SKM-1 treated with dmso at 0.1 percent for 144 hours (cell line): ENCODE data around the gene IFNAR1.
"Not testable (repeated sequence)": the region's sequence is repeated elsewhere in the genome, so short reads cannot be mapped to it uniquely, and the experiment has no call there.

Experiments
- DNase-seq: peaks from one replicate; lab custom pipeline; 2025; ENCODE audit not compliant: unreplicated experiment; lab: John Stamatoyannopoulos, UW

IFNAR1 gene

DNA sequence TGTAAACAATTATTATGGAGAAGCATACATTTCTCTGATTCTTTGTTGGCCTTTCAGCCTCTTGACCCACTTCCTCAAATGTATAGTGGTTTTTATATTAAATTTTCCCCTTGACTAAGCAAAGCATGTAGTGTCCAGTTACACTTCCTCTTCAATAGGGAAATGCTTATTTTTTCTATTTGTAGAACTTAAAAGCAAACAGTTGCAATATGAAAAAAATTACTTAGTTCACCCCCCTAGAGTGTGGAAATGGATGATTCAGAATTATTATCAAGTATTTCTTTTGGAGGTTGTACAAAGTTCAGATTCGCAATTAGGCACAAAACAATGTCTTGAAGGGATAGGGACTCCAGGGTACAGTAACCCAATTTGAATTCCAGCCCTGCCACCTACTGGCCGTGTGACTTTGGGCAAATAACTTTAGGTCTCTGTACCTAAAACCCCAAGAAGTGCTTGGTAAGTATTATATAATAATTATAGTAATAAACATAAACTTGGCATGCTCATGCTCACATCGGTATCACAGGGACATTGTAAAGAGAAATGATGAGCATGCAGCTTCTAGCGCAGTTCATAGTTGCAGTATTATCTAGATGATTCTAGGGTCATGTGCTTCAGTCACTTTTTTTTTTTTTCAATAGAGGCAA, 49.8 kb downstream of the IFNAR1 start:
- peak; percentile 90 for DNase-seq

DNA sequence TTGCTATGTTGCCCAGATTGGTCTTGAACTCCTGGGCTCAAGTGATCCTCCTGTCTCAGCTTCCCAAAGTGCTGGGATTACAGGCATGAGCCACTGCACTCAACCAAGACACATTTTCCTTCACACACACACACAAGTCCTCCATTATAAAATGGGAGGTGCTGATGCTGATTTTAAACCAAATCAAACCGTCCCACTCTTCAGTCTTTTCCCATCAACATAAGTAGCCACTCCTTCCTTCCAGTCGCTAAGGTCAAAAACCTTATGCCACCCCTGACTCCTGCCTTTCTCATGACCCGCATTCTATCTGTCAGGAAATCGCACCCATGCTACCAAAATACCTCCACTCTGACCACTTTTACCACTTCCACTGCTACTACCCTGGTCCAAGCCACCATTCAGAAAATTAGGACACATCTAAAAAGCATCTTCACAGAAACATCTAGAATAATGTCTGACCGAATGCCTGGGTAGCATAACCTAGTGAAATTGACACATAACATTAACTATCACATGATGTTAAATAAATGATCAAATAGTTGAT, 50.4 kb downstream of the IFNAR1 start:
- DNase-seq = no peak

DNA sequence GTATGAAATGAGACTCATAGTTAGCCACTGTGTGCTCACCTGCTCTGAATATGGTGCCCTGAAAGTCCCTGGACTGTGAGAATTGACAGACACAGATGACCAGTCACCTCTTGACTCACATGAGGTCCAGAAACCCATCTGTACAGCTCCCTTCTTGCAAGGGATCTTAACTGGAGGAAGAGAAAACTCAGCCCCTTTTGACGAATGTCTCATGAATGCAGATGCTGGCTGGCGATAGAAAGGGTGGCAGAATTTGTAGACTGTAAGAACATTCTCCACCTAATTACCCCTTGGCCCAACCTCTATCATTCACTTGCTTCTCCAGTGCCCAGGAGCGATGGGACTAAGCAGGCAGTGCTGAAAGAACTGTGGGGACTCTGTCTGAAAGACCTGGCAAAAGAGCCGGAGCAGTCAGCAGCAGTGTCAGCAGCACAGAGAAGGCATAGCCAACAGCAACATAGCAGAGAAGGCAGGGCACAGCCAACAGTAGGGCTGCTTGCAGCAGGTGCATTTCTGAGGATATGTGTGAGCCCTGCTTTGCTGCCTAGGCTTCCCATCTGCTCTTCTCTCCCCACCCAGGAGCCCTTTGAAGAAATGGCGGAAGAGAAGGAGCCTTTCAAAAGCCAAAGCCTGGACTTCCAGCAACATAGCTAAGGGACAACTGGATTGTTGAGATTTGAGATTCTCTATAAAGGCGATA, 52.6 kb downstream of the IFNAR1 start:
- DNase-seq = no peak

DNA sequence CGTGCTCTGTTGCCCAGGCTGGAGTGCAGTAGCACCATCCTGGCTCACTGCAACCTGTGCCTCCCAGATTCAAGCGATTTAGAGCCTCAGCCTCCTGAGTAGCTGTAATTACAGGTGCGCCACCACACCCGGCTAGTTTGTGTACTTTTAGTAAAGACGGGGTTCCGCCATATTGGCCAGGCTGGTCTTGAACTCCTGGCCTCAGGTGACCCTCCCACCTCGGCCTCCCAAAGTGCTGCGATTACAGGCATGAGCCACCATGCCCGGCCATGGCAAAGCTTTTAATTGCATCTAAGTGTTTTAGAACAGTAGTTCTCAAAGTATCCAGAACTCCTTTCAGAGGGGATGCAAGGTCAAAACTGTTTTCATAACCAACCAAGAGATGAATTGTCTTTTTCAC, 53.3 kb downstream of the IFNAR1 start:
- DNase-seq = no peak

DNA sequence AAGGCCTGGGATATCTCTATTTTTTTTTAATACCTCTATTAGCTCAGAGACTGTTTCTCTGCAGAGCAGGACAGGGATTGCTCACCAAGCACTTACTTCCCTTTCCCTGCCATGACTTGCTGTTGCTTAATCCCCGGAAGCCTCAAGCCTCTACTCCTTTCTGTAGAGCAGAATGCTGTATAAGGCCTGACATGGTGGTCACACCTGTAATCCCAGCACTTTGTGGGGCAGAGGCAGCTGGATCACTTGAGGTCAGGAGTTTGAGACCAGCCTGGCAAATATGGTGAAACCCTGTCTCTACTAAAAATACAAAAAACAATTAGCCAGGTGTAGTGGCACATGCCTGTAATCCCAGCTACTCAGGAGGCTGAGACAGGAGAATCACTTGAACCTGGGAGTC, 55.2 kb downstream of the IFNAR1 start:
- DNase-seq = peak; percentile 95

DNA sequence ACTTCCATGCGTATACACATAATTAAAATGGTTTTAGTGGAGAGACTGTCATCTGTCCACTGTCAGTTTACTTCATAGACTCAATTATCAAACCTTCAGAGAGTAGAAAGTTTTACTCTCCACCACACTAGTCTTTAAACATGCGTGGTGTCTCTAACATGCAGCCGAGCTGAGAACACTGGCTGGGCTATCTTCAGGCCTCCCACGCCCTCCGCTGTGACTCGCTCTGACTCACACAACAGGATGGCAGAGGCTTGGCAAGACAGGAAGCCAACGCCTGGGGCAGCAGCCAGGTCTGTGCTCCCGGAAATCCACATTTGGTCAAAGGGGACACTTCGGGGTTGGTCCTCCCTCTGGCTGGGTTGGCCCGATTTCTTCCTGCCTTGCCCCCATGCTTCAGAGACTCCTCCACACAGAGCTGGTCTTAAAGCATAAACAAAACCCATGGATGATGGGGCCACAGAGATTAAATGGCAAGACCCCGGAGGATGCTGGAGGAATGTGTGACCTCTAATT, 55.8 kb downstream of the IFNAR1 start:
- DNase-seq = peak; percentile 68

DNA sequence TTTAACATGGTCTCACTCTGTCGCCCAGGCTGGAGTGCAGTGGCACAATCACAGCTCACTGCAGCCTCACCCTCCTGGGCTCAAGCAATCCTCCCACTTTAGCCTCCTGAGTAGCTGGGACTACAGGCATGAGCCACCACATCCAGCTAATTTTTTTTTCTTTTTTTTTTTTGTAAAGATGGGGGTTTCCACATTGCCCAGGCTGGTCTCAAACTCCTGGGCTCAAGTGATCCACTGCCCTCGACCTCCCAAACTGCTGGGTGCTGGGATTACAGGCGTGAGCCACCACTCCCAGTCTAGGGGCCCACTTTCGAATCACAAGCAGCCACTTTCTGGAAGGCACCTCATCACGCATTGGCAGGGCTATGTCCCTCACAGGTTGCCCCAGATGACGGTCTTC, 56.6 kb downstream of the IFNAR1 start:
- DNase-seq = not testable (repeated sequence)

DNA sequence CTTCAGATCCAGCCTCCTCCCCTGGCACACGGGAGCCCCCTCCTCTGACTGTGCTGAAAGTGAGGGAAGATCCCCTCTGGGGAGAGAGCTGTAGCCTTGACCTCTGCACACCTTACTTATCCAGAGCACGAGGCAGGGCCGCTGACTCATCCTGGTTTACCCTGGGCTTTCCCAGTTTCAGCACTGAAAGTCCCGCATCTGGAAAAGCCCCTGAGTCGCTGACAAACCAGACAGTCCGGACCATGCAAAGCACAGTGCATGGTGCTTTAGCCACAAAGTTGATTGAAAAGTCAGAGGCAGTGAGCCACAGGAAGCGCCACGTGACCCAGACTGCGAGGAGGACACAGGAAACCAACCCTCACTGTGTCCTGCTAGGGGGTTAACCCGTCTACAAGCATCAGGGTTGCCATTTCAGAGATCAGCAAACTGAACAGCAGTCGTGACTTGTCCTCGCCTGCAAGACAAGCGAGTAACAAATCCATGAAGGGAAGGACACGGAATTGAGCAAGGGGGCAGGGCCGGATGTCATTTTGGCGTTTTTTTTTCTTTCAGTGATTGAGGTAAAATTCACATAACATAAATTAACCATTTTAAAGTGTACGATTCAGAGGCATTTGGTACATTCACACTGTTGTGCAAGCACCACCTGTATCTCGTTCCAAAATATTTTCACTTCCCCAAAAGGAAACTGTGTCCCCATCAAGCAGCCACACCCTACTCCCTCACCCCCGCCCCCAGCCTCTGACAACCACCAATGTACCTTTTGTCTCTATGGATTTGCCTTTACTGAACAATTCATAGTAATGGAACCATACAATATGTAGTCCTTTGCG, 58.5 kb downstream of the IFNAR1 start:
- DNase-seq = peak; percentile 70

DNA sequence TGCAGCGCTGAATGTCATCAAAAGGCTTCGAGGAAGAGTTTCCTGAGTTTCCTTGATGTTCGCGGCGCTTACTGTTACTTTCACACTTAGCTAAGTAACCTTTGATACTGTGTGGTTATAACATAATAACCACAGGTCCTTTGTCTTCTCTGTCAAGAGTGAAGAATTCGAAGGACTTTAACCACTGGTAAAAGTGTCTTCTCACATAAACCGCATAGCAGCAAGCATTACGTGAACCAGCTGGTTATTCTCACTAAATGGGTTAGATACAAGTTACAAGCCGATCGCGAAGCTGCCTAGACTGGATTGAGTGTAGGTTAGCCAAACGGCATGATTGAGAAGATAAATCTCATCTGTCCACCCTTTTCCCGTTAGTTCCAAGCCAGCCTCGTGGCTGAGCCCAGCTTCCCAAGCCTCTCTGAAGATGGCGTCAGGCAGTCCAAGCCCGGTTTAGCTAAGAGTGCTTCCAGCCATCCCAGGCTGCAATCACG, 60.1 kb downstream of the IFNAR1 start:
- DNase-seq = no peak

DNA sequence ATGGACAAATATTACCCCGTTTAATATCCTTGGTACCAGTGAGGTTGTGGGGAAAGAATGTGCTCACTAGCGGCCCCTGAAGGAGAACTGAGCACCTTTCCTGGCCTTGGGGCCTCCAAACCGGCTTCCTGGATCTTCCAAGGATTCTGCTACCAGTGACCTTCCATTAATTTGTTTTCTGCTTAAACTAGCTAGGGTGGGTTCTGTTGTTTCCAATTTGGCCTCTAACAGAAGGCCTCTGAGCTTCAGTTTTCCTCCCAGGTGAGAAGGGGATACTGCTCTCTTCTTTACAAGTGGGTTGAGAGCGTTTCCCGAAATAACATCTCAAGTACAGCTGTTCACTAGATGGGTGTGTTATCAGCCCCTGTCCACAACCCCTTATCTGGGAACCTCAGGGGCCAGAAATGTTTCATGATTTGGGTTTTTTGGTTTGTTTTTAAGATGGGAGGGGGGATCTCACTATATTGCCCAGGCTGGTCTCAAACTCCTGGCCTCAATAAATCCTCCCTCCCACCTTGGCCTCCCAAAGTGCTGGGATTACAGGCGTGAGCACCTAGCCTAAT, 61.5 kb downstream of the IFNAR1 start:
- DNase-seq = no peak

DNA sequence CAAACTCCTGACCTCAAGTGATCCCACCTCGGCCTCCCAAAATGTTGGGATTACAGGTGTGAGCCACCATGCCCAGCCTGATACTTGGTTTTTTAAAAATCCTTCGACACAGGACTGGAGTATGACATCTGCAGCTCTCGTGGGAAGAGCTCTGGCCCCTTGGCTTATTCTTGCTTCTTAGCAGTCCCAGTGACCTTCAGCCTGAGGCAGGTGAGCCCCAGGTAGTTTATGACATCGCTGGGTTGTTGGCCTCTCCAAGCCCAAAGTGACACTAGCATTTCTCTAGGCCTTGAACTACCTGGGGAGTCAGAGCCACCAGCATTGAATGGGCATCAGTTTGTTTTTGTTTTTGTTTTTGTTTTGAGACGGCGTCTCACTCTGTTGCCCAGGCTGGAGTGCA, 62.5 kb downstream of the IFNAR1 start:
- DNase-seq = no peak

DNA sequence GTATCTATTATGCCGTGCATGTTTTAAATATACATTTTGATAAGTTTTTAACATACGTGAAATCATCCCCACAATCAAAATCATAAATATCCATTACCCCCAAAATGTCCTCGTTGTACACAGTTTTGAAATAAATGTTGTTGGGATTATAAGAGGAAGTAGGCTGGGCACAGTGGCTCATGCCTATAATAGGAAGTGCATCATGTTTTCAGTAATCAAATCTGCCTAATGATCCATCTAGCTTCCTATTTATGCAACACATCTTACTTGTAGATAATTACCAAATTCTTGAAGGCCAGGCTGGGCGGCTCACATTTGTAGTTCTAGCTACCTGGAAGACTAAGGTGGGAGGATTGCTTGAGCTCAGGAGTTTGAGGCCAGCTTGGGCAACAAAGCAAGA, 63.4 kb downstream of the IFNAR1 start:
- peak; percentile 84 for DNase-seq

DNA sequence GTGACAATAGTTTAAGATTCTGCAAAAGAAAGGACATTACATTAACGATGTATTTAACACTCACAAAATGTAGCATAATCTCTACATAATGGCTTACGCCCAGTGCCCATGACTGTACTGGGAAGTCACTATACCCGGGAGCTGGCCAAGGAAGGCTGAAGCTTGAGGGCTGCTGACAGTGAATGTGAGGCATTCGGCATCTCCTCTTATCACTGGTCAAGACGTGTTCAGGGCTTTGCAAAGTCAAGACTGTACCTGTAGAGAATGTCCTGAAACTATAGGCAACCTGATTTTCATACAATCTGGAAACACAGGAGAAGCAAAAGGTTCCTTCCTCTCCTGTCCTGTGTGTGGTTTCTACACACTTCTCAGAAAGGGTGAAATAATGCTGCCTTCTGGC, 65.7 kb downstream of the IFNAR1 start:
- DNase-seq = no peak

DNA sequence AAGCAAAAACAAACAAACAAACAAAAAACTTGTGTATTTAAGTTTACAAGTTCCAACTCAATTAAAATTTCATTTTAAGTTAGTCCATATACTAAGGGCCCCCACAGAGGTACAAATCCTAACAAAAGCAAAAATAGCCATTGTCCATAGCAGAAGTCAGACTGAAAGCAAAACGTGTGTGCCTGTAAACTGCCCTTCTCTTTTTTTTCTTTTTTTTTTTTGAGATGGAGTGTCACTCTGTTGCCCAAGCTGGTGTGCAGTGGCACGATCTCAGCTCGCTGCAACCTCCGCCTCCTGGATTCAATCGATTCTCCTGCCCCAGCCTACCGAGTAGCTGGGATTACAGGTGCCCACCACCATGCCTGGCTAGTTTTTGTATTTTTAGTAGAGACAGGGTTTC, 66.9 kb downstream of the IFNAR1 start:
- DNase-seq = no peak

DNA sequence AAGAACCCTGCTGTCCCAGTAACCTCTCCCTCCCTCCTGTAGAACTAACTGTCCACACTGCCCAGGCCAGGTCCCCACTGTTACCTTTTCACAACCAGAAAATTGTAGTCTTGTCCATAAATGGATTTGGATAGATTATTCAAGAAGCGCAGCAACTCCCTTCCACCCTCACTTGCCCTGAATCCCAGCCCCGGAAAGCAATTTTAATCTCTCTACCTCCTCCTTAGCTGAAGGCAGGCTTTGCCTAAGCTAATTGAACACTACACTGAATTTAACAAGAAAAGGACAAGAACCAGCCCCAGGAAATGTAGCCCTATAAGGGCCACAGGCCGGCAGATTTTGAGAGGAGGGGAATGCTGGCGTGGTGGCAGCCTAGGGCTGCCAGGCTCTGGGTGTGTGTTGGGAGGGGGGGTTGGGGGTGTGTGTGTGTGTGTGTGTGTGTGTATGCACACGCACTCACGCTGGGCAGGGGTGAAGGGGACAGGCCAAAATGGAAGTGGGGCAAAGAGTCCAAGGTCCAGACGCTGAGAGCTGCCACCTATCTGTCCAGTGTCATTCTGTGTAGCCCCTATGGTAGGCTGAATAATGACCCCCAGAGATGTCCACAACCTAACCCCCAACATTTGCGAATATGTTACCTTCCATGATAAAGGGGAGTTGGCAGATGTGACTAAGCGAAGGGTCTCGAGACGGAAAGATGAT, 67.7 kb downstream of the IFNAR1 start:
- no peak for DNase-seq

DNA sequence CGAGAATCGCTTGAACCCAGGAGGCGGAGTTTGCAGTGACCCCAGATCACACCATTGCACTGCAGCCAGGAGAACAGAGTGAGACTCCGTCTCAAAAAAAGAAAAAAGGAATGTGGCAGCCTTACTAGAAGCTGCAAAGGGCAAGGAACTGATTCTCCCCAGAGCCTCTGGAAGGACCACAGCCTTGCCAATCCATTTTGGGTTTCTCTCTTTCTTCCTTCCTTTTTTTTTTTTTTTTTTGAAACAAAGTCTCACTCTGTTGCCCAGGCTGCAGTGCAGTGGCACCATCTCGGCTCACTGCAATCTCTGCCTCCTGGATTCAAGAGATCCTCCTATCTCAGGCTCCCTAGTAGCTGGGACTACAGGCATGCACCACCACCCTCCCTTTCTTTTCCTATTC, 68.6 kb downstream of the IFNAR1 start:
- DNase-seq = no peak

DNA sequence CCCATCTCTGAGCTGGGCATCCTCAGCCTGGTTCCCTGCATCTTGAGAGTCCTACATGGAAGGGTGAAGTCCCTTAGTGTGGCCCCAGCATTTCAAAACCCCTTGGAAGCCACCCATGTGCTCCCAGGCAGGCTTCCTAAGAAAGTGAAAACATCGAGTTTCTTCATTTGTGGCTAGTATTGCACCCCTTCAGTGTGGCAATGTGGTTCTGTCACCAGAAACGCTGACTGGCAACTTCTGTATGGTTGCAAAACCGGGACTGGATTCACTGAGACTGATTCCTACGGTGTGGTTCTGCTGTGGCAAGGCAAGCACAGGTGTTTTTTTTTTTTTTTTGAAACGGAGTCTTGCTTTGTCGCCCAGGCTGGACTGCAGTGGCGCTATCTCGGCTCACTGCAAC, 69.5 kb downstream of the IFNAR1 start:
- DNase-seq = peak; percentile 92

DNA sequence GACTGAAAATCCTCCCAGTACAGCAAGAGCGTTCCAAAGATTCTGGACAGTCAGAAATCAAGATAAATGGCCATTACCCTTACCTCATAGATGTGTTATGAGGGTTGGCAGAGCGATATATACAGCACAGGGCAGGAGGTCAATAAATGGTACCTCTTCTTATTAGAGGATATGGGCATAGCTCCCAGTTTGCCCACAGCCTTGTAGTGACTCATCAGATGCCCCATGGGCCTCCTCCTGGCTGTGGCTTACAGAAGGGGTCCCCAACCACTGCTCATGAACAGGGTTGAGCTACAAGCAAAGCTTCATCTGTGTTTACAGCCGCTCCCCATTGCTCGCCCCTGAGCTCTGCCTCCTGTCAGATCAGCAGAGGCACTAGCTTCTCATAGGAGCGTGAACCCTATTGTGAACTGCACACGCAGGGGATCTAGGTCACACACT, 71.1 kb downstream of the IFNAR1 start:
- no peak for DNase-seq

DNA sequence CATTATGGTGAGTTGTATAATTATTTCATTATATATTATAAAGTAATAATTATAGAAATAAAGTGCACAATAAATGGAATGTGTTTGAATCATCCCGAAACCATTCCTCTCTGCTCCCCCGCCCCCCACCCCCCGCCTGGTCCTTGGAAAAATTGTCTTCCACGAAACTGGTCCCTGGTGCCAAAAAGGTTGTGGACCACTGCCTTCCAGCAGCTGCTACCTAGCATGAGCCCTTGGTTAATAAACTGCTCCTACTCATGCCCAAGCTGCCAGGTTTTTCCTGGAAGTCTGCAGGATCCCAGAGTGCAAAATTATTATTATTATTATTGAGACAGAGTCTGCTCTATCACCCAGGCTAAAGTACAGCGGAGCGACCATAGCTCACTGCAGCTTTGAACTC, 71.7 kb downstream of the IFNAR1 start:
- DNase-seq = no peak

DNA sequence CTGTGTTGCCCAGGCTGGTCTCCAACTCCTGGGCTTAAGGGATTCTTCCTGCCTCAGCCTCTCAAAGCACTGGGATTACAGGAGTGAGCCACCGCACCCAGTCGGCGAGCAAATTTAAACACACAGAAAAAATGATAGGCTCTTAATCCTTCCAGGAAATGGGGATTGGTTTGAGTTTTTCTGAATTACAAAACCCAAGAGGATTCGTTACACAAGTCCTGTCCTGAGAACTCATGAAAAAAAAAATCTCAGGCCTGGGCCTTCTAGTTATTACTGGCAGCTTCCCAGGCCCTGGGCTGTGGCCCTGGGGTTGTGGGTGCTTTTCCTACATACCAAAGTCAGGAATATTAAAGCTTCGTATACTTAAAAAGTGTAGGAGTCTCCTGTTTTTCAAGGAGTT, 72.2 kb downstream of the IFNAR1 start:
- no peak for DNase-seq
